ENCODE results near the gene LGALS3BP. TPM values are rescaled to one million over a fixed set of nuclear protein-coding genes. Genes with fewer than 3 reads are reported as not detected.

LGALS3BP gene
- total and polyA plus RNA-seq, 2 donors (not counting 1 experiment from before 2014, with no cell fraction given), result 1.8 to 7.5 TPM

DNA sequence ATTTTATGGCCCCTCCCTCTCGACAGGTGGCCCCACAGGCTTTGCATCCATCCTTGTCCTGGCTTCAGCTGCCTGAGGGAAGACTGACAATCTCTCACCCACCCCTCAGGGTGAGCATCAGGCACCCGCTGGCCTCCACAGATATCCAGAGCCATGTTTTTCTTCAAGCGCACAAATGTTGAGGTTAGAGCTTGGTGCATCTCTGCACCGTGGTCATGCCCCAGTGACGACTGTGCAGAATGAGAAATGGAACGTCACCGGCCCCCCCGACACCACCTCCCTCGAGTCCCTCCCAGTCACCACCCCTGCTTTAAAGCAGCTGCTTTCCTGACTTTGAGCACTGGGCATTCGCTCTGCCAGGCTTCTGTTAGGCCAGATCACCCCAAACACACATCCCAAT lies 34.8 kb downstream of the LGALS3BP start:
- peaks cover 1% of the 10 kb centered on the region for H3K9me3 Mint-ChIP-seq (ENCODE audit: insufficient read depth)
- Histone ChIP-seq H4K20me1 (ENCODE audit: control insufficient read depth, insufficient read depth, low read length, poor library complexity, severe bottlenecking) (no peaks in the 10 kb centered on the region), H3K9me3 (ENCODE audit: control extremely low read depth in 1 of 3, control insufficient read depth in 2 of 3, insufficient read depth in 1 of 3, low read length in 2 of 3) (peaks cover 0 to 6% (median 3%) of the 10 kb centered on the region in 3 donors), H3K4me1 (ENCODE audit: control insufficient read depth in 2 of 2, insufficient read depth in 2 of 2, low read length in 2 of 2) (peaks cover 0 to 11% of the 10 kb centered on the region in 2 donors), H3K4me3 (ENCODE audit: control extremely low read depth in 1 of 5, extremely low read depth in 1 of 5, insufficient read depth in 1 of 5, low read depth in 2 of 5, low read length in 4 of 5) (no peak overlapping the region), H3K4me2 (replicated peaks; ENCODE audit: low read depth, low read length, poor library complexity, severe bottlenecking) (no peak overlapping the region), H3K27me3 (replicated peaks in 1 of 4; ENCODE audit: control extremely low read depth in 1 of 4, control insufficient read depth in 3 of 4, insufficient read depth in 4 of 4, low read length in 3 of 4) (peaks cover 0 to 5% (median 1%) of the 10 kb centered on the region in 4 experiments), H2AFZ (ENCODE audit: insufficient read depth, low read depth, low read length, poor library complexity, severe bottlenecking) (no peak overlapping the region), H3K79me2 (ENCODE audit: control insufficient read depth, insufficient read depth, low read length) (no peaks in the 10 kb centered on the region), H3K27ac (ENCODE audit: low read length in 2 of 2) (no peak overlapping the region), H3K9ac (ENCODE audit: low read length) (no peak overlapping the region), H3K36me3 (replicated peaks in 1 of 2; ENCODE audit: control extremely low read depth in 1 of 2, control insufficient read depth in 1 of 2, extremely low read depth in 1 of 2, insufficient read depth in 2 of 2, low read length in 1 of 2) (no peaks in the 10 kb centered on the region)
- 49% methylated on average over 10 of the region's 10 CpGs for WGBS (ENCODE audit: insufficient coverage)
- DNase-seq (no peak), ATAC-seq (ENCODE audit: low read depth) (no peak)
- CTCF ChIA-PET, result interaction anchor here (0.6 kb wide), 1 partner anchor 14 kb away, joined by 3 read pairs; no protein-coding TSS in a partner anchor
- TF ChIP-seq, protein P1, sequence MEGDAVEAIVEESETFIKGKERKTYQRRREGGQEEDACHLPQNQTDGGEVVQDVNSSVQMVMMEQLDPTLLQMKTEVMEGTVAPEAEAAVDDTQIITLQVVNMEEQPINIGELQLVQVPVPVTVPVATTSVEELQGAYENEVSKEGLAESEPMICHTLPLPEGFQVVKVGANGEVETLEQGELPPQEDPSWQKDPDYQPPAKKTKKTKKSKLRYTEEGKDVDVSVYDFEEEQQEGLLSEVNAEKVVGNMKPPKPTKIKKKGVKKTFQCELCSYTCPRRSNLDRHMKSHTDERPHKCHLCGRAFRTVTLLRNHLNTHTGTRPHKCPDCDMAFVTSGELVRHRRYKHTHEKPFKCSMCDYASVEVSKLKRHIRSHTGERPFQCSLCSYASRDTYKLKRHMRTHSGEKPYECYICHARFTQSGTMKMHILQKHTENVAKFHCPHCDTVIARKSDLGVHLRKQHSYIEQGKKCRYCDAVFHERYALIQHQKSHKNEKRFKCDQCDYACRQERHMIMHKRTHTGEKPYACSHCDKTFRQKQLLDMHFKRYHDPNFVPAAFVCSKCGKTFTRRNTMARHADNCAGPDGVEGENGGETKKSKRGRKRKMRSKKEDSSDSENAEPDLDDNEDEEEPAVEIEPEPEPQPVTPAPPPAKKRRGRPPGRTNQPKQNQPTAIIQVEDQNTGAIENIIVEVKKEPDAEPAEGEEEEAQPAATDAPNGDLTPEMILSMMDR (IDR thresholded peaks at IDR 0.05), result no peak
- TF ChIP-seq EZH2 (IDR thresholded peaks at IDR 0.05; ENCODE audit: borderline replicate concordance, insufficient read depth, low read depth, low read length, poor library complexity, severe bottlenecking), result no peak
- peaks cover 4% of the 10 kb centered on the region for H3K27me3 Mint-ChIP-seq
- POLR2A ChIA-PET, result no interaction called here
- no peak overlapping the region for H3K4me3 Mint-ChIP-seq
- H3K4me1 Mint-ChIP-seq, result peaks cover 15% of the 10 kb centered on the region
- intact Hi-C loops (cut with micrococcal nuclease), result no loop called here
- H3K27ac Mint-ChIP-seq, result peak overlapping the region; percentile 16

DNA sequence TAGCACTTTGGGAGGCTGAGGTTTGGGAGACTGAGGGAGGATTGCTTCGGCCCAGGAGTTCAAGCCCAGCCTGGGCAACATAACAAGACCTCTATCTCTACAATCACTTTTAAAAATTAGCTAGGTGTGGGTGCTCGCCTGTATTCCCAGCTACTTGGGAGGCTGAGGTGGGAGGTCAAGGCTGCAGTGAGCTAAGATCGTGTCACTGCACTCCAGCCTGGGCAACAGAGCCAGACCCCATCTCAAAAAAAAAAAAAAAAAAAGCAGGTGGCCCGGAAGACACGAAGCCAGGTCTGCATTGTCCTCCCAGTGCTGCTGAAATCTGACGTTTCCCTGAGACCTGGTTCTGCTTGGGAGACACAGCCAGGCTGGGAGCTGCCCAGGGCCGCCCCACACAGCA lies 35.7 kb downstream of the LGALS3BP start:
- H3K4me1 ChIP-seq (ENCODE audit: control insufficient read depth in 2 of 2, insufficient read depth in 2 of 2, low read length in 2 of 2), result peaks cover 0 to 11% of the 10 kb centered on the region in 2 donors
- peaks cover 15% of the 10 kb centered on the region for H3K4me1 Mint-ChIP-seq
- ChIA-PET POLR2A (interaction anchor here (0.7 kb wide), 1 partner anchor 941 kb away, joined by 4 read pairs; no protein-coding TSS in a partner anchor), CTCF (no interaction called here)
- no peak overlapping the region for H3K27ac ChIP-seq (ENCODE audit: low read length in 2 of 2)
- no peak for DNase-seq
- no peak overlapping the region for H3K4me3 ChIP-seq (ENCODE audit: control extremely low read depth in 1 of 5, extremely low read depth in 1 of 5, insufficient read depth in 1 of 5, low read depth in 2 of 5, low read length in 4 of 5)
- intact Hi-C loops (cut with micrococcal nuclease), result no loop called here
- no peak overlapping the region for H3K27ac Mint-ChIP-seq
- H3K27me3 Mint-ChIP-seq, result peaks cover 4% of the 10 kb centered on the region
- H3K9ac ChIP-seq (ENCODE audit: low read length), result no peak overlapping the region
- no peaks in the 10 kb centered on the region for H3K79me2 ChIP-seq (ENCODE audit: control insufficient read depth, insufficient read depth, low read length)
- no peak overlapping the region for H3K4me2 ChIP-seq (replicated peaks; ENCODE audit: low read depth, low read length, poor library complexity, severe bottlenecking)
- H4K20me1 ChIP-seq (ENCODE audit: control insufficient read depth, insufficient read depth, low read length, poor library complexity, severe bottlenecking), result no peaks in the 10 kb centered on the region
- no peaks in the 10 kb centered on the region for H3K9me3 ChIP-seq (ENCODE audit: control extremely low read depth in 1 of 3, control insufficient read depth in 2 of 3, insufficient read depth in 1 of 3, low read length in 2 of 3)
- no peaks in the 10 kb centered on the region for H3K9me3 Mint-ChIP-seq (ENCODE audit: insufficient read depth)
- no peak for TF ChIP-seq EZH2 (IDR thresholded peaks at IDR 0.05; ENCODE audit: borderline replicate concordance, insufficient read depth, low read depth, low read length, poor library complexity, severe bottlenecking)
- TF ChIP-seq, protein P1 (IDR thresholded peaks at IDR 0.05), result no peak
- peaks cover 0 to 9% (median 1%) of the 10 kb centered on the region in 4 experiments for H3K27me3 ChIP-seq (replicated peaks in 1 of 4; ENCODE audit: control extremely low read depth in 1 of 4, control insufficient read depth in 3 of 4, insufficient read depth in 4 of 4, low read length in 3 of 4)
- no peak for ATAC-seq (ENCODE audit: low read depth)
- WGBS (ENCODE audit: insufficient coverage), result 88% methylated on average over 5 of the region's 7 CpGs
- no peak overlapping the region for H3K4me3 Mint-ChIP-seq
- H2AFZ ChIP-seq (ENCODE audit: insufficient read depth, low read depth, low read length, poor library complexity, severe bottlenecking), result no peak overlapping the region
- no peaks in the 10 kb centered on the region for H3K36me3 ChIP-seq (replicated peaks in 1 of 2; ENCODE audit: control extremely low read depth in 1 of 2, control insufficient read depth in 1 of 2, extremely low read depth in 1 of 2, insufficient read depth in 2 of 2, low read length in 1 of 2)
